HG03103 (cell line): ENCODE results near the gene SAPCD2.

Experiments
- ATAC-seq: cut with Tn5 transposase; IDR thresholded peaks from one replicate; pipeline ENCODE4 v1.9.1; 2021; ENCODE audit warnings: low read depth; ENCODE audit not compliant: unreplicated experiment

SAPCD2 gene

DNA sequence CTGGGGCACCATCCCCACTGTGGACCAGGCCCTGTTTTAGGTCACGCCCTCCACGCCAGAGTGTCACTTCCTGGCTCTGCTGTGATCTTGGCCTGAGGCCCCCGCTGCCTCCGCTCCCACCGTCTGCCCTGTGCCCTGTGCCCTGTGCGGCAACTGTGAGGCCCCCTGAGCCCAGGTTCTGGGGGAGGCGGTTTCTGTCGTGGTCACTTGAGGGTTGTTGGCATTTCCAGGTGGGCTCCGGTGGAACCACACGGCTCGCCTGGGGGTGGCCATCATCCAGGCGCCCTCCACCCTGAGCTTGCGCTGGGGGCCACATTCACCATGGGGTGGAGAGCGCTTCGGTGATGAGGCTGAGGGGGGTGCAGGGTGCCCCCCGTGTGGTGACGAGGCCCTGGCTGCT lies 37.6 kb upstream of the SAPCD2 start:
- no peak for ATAC-seq

DNA sequence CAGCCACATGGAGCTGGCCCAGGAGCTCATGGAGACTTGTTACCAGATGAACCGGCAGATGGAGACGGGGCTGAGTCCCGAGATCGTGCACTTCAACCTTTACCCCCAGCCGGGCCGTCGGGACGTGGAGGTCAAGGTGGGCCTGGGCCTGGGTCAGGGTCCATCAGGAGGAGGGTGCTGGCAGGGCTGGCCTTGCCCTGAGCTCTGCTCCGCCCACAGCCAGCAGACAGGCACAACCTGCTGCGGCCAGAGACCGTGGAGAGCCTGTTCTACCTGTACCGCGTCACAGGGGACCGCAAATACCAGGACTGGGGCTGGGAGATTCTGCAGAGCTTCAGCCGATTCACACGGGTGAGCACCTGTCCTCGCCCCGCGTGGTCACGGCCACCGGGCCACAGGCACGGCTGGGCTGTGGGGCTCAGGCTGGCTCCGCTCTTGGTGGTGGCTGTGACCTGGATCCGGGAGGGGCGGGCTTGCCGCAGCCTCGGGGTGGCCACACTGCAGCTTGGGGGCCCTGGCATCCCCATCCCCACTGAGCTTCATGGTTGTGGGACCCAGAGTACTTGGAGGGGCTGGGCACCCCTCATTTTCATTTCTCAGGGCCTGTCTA lies 37.1 kb upstream of the SAPCD2 start:
- ATAC-seq = no peak

DNA sequence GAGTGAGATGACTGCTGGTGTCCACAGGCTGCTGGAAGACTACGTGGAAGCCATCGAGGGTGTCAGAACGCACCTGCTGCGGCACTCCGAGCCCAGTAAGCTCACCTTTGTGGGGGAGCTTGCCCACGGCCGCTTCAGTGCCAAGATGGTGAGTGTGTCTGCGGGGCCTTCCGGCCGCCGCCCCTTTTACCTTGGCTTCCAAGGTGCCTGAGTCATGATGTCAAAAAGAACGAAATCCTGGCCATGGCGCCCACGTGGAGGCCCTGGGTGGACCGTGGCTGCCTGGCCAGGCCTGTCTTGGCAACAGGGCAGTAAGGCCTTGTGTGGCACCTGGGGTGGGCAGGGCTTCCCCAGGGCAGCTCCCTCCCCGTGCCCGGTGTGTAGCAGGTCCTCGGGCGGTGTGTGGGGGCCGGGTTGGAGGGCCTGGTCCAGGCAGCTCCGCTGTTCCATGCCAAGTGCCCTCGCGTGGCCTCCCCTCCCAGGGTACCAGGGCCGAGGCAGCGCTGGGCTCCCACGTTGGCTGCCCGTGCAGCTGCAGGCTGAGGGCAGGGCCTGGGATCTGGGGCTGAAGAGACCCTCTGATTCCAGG lies 36.4 kb upstream of the SAPCD2 start:
- ATAC-seq = no peak

DNA sequence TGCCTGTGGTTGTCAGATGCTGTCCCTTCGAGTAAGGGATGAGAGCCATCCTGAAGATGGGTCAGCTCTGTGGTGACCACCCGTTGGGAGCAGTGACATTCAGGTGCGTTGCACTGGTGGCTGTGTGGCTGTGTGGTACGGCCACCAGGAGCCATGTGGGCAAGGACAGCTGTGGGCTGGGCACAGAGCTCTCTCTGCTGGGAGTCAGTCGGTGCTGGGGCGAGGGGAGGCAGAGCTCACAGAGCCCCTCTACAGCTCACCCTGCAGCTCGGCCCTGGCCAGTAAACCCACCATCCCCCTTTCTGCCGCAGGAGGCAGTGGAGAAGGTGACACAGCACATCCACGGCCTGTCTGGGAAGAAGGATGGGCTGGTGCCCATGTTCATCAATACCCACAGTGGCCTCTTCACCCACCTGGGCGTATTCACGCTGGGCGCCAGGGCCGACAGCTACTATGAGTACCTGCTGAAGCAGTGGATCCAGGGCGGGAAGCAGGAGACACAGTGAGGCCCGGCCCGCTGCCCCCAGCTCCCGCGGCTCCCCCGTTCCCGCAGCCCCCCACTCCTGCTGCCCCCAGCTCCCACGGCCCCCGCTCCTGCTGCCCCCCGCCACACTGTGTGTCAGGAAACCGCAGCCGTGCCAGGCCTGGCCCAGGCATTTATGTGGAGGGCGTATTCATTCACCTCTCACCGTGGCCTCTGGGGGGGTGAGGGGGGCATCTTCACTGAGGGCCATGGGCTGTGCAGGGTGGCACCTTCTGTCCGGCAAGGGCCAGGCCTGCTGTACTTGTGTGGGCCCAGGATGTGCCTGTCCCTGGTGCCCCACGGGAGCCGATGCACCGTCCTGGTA lies 35.7 kb upstream of the SAPCD2 start:
- no peak for ATAC-seq

DNA sequence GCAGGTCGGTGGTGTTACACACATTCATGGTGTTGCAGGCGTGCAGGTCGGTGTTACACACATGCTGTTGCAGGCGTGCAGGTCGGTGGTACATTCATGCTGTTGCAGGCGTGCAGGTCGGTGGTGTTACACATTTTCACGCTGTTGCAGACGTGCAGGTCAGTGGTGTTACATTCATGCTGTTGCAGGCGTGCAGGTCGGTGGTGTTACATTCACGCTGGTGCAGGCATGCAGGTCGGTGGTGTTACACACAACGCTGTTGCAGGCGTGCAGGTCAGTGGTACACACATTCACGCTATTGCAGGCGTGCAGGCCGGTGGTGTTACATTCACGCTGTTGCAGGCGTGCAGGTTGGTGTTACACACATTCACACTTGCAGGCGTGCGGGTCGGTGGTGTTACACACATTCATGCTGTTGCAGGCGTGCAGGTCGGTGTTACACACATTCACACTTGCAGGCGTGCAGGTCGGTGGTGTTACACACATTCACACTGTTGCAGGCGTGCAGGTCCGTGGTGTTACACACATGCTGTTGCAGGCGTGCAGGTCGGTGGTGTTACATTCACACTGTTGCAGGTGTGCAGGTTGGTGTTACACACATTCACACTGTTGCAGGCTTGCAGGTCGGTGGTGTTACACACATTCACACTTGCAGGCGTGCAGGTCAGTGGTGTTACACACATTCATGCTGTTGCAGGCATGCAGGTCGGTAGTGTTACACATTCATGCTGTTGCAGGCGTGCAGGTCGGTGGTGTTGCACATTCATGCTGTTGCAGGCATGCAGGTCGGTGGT lies 33.0 kb upstream of the SAPCD2 start:
- no peak for ATAC-seq

DNA sequence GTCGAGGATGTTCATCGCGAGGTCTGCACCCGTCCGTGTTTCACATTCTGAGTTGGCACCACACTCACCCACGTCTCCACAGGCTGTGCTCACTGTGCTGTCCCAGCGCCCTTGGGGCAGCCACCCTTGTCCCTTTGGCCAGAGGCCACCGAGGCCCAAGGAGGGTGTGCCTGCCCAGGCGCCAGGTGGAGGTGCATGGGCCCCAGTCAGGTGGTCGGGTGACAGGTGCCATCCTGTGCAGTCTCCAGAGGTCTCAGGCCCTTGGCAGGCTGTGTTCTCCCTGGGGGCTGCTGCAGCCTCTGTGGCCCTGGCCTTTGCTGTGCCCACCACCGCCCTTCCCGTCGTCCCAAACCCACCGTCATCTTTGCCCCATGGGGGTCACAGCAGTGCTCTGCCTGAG lies 28.9 kb upstream of the SAPCD2 start:
- no peak for ATAC-seq

DNA sequence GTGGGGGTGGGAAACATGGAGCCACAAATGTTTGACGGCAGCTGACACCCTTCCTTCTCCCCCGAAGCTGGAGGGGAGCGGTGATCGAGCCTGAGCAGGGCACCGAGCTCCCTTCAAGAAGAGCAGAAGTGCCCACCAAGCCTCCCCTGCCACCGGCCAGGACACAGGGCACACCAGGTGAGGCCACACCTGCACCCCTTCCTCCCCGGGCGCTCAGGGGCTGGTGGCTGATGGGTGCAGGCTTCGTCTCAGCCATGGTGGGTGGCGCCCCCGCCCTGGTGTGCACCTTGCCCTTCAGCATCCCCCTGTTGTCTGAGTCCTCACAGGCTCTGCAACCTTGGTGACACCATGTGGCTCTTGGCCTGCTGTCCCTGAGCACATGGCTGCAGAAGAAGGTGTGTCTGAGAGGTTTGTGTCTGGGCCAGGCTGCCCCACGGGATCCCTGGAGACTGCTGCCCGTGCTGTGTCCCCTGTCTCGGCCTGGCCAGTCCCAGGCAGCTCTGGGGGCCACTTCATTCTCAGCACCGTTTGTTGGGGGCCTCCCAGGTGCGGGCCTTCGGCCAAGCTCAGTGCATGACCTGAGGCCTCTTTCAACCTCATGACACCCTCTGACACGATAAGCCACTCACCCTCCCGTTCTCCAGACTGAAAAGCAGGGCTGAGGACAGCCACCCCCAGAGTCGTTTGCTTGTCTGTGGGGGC lies 27.6 kb upstream of the SAPCD2 start:
- no peak for ATAC-seq

DNA sequence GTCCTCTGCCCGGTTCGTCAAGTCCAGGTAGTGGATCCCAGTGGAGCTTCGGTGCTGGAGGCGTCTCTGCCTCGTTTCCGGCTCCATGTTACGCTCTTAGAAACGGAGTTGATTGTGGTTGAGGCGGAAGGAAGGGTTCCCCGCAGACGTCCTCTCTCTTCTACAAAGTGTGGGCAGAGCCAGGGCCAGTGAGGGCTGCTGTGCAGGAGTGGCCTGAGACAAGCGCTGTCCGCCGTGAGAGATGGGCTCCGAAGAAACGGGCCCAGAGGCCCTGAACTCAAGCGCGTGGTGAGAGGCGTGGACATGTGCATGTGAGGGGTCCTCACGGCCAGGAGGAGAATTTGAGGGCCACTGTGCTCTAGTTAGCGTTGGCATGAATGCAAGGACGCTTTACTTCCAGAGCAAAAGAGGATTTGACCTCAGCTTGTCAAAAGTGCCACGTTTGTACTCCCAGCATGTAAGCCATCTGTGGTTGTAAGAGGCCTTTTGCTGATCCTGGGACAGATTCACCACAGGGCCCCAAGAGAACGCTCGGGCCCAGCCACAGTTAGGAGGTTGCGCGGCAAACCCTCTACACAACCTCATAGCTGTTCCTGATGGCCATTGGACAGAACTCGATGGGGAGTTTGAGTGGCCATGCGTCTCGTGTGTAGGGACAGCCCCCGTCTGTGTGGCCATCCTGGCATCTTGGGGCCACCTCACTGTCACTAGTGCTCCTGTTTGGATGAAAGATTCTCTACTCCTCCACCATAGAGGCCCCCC lies 26.6 kb upstream of the SAPCD2 start:
- ATAC-seq = no peak

DNA sequence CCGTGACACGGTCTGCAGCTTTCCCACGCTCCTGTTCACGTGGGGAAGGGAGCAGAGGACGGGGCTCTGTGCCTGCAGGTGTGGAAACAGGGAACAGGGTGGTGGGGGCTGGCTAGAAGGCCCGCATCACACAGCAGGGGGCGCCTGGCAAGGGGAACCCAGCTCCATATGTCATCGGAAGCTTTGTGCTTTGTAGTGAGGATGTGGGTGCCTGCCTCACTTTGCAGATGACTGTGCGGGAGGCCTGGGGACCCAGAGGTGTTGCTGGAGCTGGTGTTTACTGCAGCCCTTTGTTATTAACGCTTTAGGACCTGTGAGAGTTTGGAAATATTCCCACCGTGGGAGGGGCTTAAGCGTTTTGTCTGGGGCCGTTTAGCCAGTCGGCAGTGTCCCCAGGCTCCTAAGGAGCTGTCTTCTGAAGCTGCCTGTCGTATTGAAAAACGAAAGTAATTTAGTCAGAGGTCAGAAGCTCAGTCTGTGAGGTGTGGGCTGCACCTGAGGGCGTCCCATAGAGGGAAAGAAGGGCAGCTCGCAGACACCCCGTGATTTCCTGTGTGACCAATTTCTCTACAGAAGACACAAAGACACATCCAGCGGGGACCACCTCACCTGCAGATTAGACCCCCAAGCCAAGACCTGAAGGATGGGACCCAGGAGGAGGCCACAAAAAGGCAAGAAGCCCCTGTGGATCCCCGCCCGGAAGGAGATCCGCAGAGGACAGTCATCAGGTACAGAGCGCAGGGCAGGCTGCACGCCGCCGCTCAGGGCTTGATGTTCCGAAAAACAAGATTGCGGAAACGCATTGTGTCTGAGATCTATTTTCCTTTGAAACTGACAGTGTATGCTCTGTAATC lies 25.5 kb upstream of the SAPCD2 start:
- no peak for ATAC-seq

DNA sequence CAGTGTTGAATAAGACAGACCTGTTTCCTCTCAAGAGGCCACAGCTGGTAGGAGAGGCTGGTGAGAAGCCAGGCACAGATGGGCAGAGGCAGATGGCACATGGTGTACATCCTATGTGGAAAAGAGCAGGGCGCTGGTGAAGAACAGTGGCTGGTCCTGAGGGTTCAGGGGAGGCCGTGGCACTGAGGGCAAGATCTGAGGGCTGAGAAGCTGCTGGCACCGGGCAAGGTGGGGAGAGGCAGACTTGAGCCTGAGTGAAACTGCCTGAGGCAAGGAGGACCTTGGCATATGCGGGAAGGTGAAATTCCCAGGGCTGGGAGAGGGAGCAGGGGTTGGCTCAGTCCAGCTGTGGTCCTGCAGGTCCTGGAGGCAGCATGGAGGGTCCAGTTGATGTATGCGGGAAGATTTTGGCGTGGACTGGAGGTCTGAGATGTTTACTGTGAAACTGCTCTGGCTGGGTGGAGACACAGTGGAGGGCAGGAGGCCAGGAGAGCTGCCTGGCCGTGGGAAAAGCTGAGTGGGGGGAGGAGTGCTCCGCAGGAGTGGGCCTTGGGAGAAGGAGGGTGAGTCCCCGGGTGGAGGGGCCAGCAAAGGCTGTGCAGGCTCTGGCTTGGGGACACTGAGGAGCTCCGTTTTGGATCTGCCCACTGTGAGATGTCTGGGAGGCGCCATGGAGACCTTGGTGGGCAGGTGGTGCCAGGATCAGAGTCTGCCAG lies 19.0 kb upstream of the SAPCD2 start:
- no peak for ATAC-seq

DNA sequence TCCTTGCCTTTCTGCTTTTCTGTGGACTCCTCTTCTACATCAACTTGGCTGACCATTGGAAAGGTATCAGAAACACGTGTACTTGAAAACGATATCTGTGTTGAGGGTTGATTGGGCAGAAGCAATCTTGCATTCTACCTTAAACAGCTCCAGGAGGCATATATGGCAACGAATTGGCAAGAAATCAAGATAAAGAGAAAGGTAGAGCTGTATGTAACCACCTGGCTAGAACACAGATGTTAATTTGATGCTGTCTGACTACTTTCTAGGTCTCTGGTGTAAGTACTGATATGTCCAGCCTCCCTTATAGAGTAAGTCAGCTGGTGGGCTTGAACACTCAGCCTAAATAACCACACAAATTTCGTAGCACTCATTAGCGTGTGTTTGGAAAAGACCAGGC lies 17.8 kb upstream of the SAPCD2 start:
- no peak for ATAC-seq

DNA sequence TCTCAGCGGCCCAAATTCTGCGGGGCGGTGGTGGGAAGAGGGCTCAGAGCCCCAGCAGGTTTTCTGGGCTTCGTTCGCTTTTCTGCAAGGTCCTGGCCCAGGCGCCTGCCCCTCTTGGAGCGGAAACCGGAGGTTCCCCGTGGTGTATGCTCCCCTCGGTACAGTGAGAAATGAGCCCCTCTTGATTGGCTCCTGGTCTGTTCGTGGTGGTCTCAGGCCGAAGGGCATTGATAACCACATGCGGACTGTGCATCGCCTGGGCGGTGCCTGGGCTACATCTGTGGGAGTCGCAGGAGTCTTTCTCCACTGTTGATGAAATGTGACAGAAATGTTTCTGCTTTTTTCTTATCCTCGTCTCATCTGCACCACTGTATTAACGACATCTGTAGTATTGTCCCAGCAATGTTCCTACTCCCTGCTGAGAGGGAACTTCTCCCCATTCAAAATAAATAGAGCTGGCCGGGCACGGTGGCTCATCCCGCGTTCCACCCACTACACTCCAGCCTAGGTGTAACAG lies 17.1 kb upstream of the SAPCD2 start:
- ATAC-seq = no peak

DNA sequence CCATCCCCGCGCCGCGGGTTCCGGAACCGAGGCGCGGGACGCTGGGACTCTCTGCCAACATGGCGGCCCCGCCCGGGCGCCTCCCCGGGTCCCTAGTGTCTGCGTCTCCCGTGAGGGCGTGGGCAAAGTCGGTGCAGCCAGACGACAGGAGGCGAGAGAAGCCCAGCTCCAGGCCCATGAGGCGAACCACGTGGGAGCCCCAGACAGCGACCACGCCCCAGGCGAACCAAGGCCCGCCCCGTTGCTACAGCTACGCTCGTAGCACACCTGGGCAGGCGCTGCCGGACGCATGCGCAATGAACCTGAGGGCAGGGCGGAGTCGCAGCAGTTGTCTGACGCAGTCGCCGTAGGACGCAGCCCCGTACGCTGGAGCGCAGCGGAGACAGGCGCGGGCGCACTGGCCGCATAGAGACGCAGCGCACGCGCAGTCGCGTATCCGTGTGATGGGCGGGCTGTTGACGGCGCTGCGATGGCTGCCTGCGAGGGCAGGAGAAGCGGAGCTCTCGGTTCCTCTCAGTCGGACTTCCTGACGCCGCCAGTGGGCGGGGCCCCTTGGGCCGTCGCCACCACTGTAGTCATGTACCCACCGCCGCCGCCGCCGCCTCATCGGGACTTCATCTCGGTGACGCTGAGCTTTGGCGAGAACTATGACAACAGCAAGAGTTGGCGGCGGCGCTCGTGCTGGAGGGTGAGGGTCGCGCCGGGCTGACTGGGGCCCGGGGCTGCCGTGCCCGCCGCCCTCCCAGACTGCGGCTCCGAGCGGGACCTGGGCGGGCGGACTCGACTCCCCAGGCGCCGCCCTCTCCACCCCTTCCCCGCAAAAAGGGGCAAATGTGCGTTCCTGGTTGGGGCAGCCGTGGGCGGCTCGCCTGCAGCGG lies 16.4 kb upstream of the SAPCD2 start, which contains the start of gene MAN1B1:
Gene MAN1B1, plus strand, starts transcription at position 455 of the 878 bp plus-strand sequence. Its CDS starts 15 bp downstream, at position 470.
- peak; percentile 81 for ATAC-seq

DNA sequence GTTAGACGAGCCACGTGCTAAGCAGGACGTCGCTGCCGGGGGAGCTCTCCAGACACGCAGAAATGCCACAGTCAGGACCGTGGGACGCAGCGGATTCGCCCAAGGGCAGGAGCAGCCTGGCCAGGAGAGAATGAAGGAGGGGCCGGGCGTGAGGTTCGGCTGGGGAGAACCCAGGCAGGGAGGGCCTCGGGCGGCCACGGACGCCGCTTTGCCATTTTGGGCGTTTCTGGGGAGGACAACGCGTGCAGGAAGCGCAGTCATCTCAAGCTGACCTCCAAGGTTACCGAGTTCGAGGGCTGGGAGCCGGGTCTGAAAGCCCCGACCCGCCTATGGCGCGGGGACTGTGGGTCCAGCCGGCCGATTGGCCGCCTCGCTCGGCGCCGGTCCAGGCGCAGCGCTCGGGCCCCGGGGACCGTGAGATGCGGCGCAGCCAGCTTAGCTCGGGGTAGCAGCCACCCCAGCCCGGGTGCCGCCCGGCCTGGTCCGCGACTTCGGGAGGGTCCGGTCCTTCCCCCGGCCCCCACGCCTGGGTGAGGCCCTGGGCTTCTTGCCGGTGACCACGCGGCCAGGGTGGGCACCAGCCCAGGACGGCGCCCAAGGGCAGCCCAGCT lies 15.7 kb upstream of the SAPCD2 start:
- ATAC-seq = peak; percentile 3

DNA sequence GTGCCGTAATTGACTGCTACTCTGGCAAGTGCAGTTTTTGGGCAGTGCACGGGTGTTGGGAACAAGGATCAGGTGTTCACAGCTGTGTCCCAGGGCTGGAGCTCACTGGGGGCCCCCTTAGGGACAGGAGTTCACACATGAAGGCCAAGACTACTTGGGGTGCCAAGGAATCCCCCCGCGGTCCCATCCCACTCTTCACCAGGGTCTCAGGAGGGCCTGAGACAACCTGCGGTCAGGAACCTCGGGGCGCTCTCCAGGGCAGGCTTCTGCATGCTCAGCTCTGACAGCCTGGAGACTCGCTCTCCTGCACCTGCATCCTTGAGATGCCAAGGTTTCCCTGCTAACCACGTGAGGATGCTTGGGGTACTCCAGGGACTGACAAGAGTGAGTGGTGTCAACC lies 14.2 kb upstream of the SAPCD2 start:
- no peak for ATAC-seq

DNA sequence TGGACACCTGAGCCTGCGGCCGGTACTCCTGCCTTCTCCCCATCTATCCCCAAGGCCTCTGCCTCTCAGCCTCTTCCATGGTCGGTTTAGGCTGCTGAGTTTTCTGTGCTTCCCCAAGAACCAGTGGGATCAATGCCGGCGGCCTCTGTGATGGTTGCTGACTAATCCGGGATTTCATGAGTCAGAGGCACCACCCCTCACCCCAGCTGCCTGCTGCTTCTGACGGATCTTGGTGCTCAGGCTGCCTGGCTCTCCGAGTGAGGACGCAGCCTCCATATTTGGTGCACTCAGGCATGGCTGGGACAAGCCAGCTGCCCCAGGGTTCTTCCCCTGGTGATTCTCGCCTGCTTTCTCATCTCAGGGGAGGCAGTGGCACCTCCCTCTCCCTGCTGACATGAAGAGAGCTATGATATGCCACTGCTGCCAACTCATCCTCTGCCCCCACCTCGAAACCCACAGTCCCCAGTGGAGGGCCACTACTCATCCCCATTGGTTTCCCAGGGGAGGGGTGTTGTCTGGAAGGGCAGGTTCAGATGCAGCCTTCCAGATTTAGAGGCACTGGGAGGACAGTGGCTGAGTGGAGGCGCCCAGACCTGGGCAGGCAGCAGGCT lies 13.1 kb upstream of the SAPCD2 start:
- ATAC-seq = no peak
